GM12801 (cell line): ENCODE results near the gene PRICKLE2.

Experiments
- CTCF ChIP-seq: IDR thresholded peaks from one replicate; pipeline ENCODE4 v1.5.1; 2011; ENCODE audit warnings: control low read depth; ENCODE audit not compliant: insufficient read length; ENCODE audit errors: extremely low read depth

Gene PRICKLE2

GRCh38 chr3:64097920-64098319, 127.3 kb downstream of the PRICKLE2 start:
- TF ChIP-seq CTCF, result no peak

GRCh38 chr3:64095802-64096201, 129.5 kb downstream of the PRICKLE2 start:
- no peak for TF ChIP-seq CTCF

GRCh38 chr3:64094713-64095079, 130.6 kb downstream of the PRICKLE2 start:
- no peak for TF ChIP-seq CTCF

- TF ChIP-seq CTCF, result no peak
Observed at GRCh38 chr3:64093825-64094712, 131.2 kb downstream of the PRICKLE2 start.

- no peak for TF ChIP-seq CTCF
Observed at GRCh38 chr3:64093211-64093610, 132.1 kb downstream of the PRICKLE2 start.

- TF ChIP-seq CTCF, result no peak
Observed at GRCh38 chr3:64091501-64091900, 133.8 kb downstream of the PRICKLE2 start.

- no peak for TF ChIP-seq CTCF
Observed at GRCh38 chr3:64088408-64089205, 136.7 kb downstream of the PRICKLE2 start.
